Stimulated activated naive CD8-positive, alpha-beta T cell treated with anti-CD3 and anti-CD28 coated beads, Interleukin-15, Interleukin-2, amounts not matched to agents 100 U/mL and 50 U/mL, for 24 hours (primary cell): ENCODE data around the gene ZNF41.

ENCODE experiments used
- ATAC-seq: fragments of 150-1000 bp; cut with Tn5 transposase; one replicate; pipeline ENCODE4 v1.10.0; 2021
- DNase-seq: peaks from one replicate; pipeline ENCODE4 v3.0.0; 2021

Gene ZNF41

GRCh38 chrX:47489507-47490275 is 6.7 kb upstream of the ZNF41 start:
- DNase-seq (no peak), ATAC-seq (no peak)

DNA sequence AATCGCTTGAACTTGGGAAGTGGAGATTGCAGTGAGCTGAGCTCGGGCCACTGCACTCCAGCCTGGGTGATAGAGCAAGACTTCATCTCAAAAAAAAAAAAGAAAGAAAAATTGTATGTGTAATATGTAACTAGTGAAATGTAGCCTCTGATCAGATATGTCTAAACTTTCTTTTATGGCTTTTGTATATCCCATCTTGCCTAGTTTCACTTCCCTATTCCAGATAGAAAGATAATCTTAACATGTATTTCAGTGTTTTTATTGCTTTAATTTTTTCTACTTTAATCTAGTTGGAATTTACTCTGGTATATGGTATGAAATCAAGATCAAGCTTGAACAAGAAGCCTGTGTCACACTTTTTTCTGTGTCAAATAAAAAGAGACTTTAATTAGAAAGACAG is 1.9 kb upstream of the ZNF41 start:
- DNase-seq (no peak), ATAC-seq (no peak)

GRCh38 chrX:47483306-47484268 is 565 bp upstream of the ZNF41 start:
- ATAC-seq (no peak), DNase-seq (peak; percentile 3)

- DNase-seq (peak; percentile 6), ATAC-seq (peak; percentile 33)
Observed at GRCh38 chrX:47482065-47482511, 934 bp downstream of the ZNF41 start.

- DNase-seq (no peak), ATAC-seq (no peak)
Observed at GRCh38 chrX:47481160-47481559, 1.9 kb downstream of the ZNF41 start.

- no peak for ATAC-seq
Observed at GRCh38 chrX:47480576-47480975, 2.4 kb downstream of the ZNF41 start.

DNA sequence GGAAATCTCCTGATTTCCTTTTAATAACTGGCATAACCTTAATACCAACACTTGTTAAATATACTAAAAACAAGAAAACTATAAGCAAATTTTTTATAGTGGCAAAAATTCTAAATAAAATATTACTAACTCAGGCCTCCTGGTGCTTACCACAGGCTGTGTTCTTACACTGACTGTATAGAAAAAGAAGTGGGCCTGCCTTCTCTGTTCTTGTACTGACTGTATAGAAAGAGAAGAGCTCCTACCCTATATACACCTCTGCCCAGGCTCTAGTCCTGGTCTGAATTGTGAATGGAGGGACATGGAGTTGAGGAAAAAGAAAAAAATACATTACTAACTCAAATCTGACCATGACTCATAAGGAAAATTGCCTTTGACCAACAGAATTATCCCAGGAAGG is 7.5 kb downstream of the ZNF41 start:
- DNase-seq (no peak), ATAC-seq (no peak)

More at GRCh38 chrX:47480576-47480975, 2.4 kb downstream of the ZNF41 start:
- no peak for DNase-seq

DNA sequence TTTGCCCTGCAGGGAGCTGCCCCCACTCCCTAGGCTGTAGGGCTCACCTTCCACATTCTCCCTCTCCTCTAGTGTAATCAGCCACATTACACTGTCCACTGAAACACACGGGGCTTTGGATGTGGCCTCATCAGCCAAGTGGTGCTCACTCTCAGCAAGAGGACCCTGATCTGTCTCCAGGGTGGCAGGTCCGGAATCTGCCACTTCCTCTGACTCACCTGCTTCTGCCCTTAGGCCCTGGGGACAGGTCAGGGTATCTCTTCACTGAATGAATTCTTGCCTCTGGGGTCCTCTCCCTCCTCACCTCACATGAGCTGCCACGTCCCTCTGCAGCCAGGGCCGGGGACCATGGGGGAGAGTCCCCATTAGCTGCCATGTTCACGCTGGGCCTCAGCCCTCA is 15.9 kb downstream of the ZNF41 start:
- DNase-seq (no peak), ATAC-seq (no peak)

GRCh38 chrX:47460561-47460960 is 22.5 kb downstream of the ZNF41 start:
- ATAC-seq, result no peak
- DNase-seq, result no peak

DNA sequence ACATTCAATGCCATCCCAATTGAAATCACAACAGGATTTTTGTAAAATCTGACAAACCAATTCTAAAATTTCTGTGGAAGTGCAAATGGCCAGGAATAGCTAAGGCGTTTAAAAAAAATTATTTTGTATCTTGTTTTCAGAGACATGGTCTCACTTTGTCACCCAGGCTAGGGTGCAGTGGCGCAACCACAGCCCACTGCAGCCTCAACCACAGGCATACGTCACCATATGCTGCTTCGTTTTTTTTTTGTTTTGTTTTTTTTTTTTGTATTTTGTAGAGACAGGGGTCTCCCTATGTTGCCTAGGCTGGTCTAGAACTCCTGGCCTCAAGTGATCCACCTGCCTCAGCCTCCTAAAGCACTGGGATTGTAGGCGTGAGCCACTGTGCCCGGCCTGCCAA is 24.5 kb downstream of the ZNF41 start:
- DNase-seq (peak; percentile 11), ATAC-seq (no peak)

DNA sequence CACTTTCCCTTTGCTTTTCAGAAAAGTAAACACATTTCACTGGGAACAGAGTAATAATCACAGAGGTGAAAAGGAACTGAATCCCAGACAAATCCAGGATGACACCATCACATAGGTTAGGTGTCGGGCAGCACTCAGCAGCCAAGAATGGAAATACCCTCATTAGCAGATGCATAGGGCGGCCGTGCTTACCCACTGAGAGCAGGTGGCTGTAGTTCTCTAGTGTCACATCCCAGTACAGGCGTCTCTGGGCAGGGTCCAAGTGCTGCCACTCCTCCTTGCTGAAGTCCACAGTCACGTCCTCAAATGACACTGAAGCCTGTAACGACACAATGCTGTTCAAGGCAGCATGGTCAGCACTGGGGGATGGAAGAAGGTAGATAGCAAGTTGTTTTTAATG is 26.9 kb downstream of the ZNF41 start:
- no peak for ATAC-seq
- DNase-seq, result no peak

DNA sequence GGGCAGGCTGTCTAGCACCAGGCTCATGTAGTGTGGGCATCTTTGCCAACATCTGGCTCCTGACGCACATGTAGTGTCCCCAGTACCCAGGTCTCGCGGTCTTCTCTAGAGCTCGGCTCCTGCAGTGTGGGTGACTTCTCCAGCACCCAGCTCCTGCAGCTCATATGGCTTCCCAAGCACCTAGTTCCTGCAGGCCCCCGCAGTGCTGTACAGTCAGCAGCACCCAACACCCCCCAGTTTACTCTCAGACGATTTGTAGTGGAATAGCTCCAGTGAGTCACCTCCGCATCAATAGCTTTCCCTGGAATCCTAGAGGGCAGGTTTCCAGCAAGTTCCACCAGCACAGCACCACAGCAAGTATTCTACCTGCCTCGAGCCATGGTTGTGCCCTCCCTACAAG is 30.9 kb downstream of the ZNF41 start:
- ATAC-seq (no peak), DNase-seq (no peak)

DNA sequence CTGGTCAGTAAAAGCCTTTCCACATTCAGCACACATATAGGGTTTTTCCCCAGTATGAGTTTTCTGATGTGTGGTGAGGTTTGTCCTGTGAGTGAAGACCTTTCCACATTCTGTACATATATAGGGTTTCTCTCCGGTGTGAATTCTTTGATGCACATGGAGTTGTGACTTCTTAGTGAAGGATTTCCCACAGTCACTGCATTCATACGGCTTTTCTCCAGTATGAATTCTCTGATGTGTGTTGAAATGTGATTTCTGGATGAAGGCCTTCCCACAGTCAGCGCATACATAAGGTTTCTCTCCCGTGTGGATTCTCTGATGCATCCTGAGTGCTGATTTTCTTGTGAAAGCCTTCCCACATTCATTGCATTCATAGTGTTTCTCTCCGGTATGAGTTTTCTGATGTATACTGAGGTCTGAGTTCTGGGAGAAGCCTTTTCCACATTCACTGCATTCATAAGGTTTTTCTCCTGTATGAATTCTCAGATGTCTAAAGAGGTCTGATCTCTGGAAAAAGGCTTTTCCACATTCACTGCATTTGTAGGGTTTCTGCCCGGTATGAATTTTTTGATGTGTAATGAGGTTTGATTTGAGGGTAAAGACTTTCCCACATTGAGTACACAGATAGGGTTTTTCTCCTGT is 34.7 kb downstream of the ZNF41 start:
- DNase-seq, result no peak
- no peak for ATAC-seq

DNA sequence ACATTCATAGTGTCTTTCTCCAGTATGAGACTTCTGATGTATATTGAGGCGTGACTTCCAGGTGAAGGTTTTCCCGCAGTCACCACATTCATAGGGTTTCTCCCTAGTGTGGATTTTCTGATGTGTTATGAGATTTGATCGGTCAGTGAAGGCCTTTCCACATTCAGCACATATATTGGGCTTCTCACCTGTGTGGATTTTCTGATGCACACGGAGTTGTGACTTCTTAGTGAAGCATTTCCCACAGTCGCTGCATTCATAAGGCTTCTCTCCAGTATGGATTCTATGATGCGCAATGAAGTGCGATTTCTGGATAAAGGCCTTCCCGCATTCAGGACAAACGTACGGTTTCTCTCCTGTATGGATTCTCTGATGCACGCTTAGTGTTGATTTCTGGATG is 35.4 kb downstream of the ZNF41 start:
- no peak for ATAC-seq
- DNase-seq, result no peak

DNA sequence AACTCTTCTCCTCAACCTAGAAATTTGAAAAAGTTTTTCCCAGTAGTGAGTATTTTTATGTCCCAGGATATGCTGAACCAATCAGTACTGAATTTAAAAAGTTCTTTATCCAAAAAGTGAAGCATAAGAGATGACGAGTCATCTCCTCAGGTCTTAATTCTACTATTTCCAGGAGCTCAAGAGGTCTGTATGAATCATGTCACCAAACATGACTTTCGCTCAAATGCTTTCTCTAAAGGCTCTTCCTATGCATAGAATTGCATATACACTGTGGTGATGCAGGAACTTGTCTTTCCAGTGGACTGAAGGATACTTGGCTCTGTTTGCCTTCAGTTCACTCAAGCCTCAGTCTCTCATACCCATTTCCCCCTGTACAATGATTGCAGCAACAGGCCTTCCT is 36.1 kb downstream of the ZNF41 start:
- DNase-seq, result no peak
- no peak for ATAC-seq

GRCh38 chrX:47446431-47446830 is 36.6 kb downstream of the ZNF41 start:
- DNase-seq (no peak), ATAC-seq (no peak)

DNA sequence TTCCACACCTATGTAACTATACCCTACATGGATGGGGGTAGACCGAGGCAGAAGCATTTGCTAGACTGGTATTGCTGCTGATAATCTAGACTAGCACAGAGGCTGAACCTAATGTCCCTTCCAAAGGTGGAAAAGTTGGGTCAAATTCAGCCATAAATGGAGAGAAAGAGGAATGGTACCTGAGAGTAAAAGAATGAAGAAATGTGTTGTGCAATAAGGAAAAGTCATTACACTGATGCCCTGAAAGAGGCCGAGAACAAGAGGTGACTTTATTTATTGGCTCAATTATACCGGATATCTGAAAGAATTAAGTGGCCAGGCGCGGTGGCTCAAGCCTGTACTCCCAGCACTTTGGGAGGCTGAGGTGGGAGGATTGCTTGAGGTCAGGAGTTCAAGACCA is 52.1 kb downstream of the ZNF41 start:
- ATAC-seq (no peak), DNase-seq (no peak)

- DNase-seq (no peak), ATAC-seq (no peak)
Observed at GRCh38 chrX:47422444-47422843, 60.6 kb downstream of the ZNF41 start.

DNA sequence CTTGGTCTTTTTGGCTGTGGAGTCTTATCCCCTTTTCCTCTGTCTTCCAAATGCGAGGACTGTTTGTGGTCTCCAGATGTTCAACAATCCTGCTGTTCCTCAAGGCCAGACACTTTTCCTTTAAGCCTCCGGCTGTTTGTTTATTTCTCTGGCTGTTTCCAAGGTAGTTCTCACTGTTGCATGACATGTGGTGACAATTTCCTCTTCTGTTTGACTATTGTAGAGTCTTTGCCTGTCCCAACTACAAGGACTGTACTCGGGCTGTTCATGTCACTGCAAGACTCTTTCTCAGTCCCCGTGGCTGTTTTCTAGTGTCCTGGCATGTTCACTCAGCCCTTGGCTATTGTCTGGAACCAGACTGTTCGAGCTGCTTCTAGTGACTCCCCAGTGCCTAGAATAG is 62.1 kb downstream of the ZNF41 start:
- ATAC-seq (no peak), DNase-seq (no peak)

GRCh38 chrX:47420265-47420664 is 62.8 kb downstream of the ZNF41 start:
- ATAC-seq (no peak), DNase-seq (no peak)

DNA sequence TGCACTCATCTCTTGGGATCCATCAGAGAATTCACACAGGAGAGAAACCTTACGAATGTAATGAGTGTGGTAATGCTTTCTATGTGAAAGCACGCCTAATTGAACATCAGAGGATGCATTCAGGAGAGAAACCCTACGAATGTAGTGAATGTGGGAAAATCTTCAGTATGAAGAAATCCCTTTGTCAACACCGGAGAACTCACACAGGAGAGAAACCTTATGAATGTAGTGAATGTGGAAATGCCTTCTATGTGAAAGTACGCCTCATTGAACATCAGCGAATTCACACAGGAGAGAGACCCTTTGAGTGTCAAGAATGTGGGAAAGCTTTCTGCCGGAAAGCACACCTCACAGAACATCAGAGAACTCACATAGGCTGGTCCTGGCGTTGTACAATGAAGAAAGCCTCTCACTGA is 69.8 kb downstream of the ZNF41 start:
- DNase-seq, result no peak
- no peak for ATAC-seq
